Thyroid gland (tissue), 4 donors: ENCODE measurements around the gene RFLNA.

Experiments
- CTCF ChIP-seq, 6 experiments: fragments of 200-600 bp in 3 of 6; fragments of 450-650 bp in 3 of 6; sonication (generic) in 3 of 6; IDR thresholded peaks; one replicate each; pipeline ENCODE4 v1.5.1; 2016 to 2019; ENCODE audit warnings: antibody characterized with exemption in 6 of 6, mild to moderate bottlenecking in 2 of 6, inconsistent platforms in 1 of 6, moderate library complexity in 1 of 6
- POLR2A ChIP-seq, 2 donors: fragments of 450-650 bp; IDR thresholded peaks; one replicate each; pipeline ENCODE4 v1.6.1; 2017; ENCODE audit warnings: antibody characterized with exemption in 2 of 2, mild to moderate bottlenecking in 2 of 2, moderate library complexity in 1 of 2

GRCh38 chr12:124336742-124337520 lies 42.0 kb downstream of the RFLNA start:
- TF ChIP-seq CTCF (IDR thresholded peaks at IDR 0.05) (no peak), POLR2A (IDR thresholded peaks at IDR 0.05) (no peak)
